Measurements from ENCODE around the gene CD81.
"Not testable (repeated sequence)": the region's sequence is repeated elsewhere in the genome, so short reads cannot be mapped to it uniquely, and the experiment has no call there.

The CD81 gene

GRCh38 chr11:2357651-2358050 lies 19.5 kb upstream of the CD81 start:
- not testable (repeated sequence) for DNase-seq

- DNase-seq: no peak
Measured at GRCh38 chr11:2358754-2359442, 18.2 kb upstream of the CD81 start.

- no peak for DNase-seq
Measured at GRCh38 chr11:2359557-2359956, 17.6 kb upstream of the CD81 start.

GRCh38 chr11:2360081-2360642 lies 16.9 kb upstream of the CD81 start:
- no peak for DNase-seq

- no peak for DNase-seq
Measured at GRCh38 chr11:2361565-2361964, 15.5 kb upstream of the CD81 start.

GRCh38 chr11:2362414-2362813 lies 14.7 kb upstream of the CD81 start:
- DNase-seq: no peak

- no peak for DNase-seq
Measured at GRCh38 chr11:2363130-2363529, 14.0 kb upstream of the CD81 start.

- no peak for DNase-seq
Measured at GRCh38 chr11:2363577-2364370, 13.3 kb upstream of the CD81 start.

GRCh38 chr11:2364386-2364785 lies 12.7 kb upstream of the CD81 start:
- not testable (repeated sequence) for DNase-seq

- no peak for DNase-seq
Measured at GRCh38 chr11:2365571-2366210, 11.4 kb upstream of the CD81 start.

GRCh38 chr11:2366276-2366675 lies 10.8 kb upstream of the CD81 start:
- no peak for DNase-seq

- no peak for DNase-seq
Measured at GRCh38 chr11:2366733-2367132, 10.4 kb upstream of the CD81 start.

- no peak for DNase-seq
Measured at GRCh38 chr11:2367266-2368160, 9.6 kb upstream of the CD81 start.

GRCh38 chr11:2368178-2368850 lies 8.8 kb upstream of the CD81 start:
- no peak for DNase-seq

GRCh38 chr11:2368851-2369180 lies 8.3 kb upstream of the CD81 start:
- no peak for DNase-seq

- DNase-seq: no peak
Measured at GRCh38 chr11:2369320-2369719, 7.8 kb upstream of the CD81 start.

GRCh38 chr11:2369896-2370295 lies 7.2 kb upstream of the CD81 start:
- no peak for DNase-seq

- no peak for DNase-seq
Measured at GRCh38 chr11:2374456-2375201, 2.5 kb upstream of the CD81 start.

GRCh38 chr11:2375341-2375853 lies 1.7 kb upstream of the CD81 start:
- no peak for DNase-seq

GRCh38 chr11:2375964-2376551 lies 1.1 kb upstream of the CD81 start:
- no peak for DNase-seq
